ENCODE measurements around the gene SCTR.

Gene SCTR

DNA sequence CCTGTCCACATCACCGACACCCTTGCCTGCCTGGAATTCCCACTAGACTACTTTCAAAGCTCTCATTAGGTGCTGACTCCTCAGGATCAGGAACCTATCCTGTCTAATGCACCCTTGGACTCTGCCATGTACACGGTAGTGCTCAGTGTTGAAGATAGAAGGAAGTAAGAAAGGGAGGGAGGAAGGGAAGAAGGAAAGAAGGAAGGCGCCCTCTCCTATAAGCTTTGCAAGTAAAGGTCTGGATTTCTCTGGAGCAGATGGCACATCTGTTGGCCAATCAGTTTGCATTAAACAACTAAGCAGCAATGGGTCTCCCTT is 45.3 kb downstream of the SCTR start:
- H3K4me3 ChIP-seq (ENCODE audit: low read depth, low read length) = no peak overlapping the region
- no peaks in the 10 kb centered on the region for H3K27me3 ChIP-seq (ENCODE audit: control insufficient read depth, insufficient read depth, low read length)
- no peak overlapping the region for H3K27ac ChIP-seq
- no peaks in the 10 kb centered on the region for H3K36me3 ChIP-seq (ENCODE audit: control insufficient read depth, insufficient read depth, low read length)
- no peak overlapping the region for H2AFZ ChIP-seq
- no peaks in the 10 kb centered on the region for H3K9me3 ChIP-seq (ENCODE audit: control insufficient read depth, low read length)
- no peak overlapping the region for H3K9ac ChIP-seq
- peaks cover 5% of the 10 kb centered on the region for H3K4me1 ChIP-seq
- H3K79me2 ChIP-seq = peaks cover 3% of the 10 kb centered on the region
- no peak overlapping the region for H3K4me2 ChIP-seq (ENCODE audit: low read length)
- TF ChIP-seq, protein P1, sequence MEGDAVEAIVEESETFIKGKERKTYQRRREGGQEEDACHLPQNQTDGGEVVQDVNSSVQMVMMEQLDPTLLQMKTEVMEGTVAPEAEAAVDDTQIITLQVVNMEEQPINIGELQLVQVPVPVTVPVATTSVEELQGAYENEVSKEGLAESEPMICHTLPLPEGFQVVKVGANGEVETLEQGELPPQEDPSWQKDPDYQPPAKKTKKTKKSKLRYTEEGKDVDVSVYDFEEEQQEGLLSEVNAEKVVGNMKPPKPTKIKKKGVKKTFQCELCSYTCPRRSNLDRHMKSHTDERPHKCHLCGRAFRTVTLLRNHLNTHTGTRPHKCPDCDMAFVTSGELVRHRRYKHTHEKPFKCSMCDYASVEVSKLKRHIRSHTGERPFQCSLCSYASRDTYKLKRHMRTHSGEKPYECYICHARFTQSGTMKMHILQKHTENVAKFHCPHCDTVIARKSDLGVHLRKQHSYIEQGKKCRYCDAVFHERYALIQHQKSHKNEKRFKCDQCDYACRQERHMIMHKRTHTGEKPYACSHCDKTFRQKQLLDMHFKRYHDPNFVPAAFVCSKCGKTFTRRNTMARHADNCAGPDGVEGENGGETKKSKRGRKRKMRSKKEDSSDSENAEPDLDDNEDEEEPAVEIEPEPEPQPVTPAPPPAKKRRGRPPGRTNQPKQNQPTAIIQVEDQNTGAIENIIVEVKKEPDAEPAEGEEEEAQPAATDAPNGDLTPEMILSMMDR (IDR thresholded peaks at IDR 0.05) = no peak

DNA sequence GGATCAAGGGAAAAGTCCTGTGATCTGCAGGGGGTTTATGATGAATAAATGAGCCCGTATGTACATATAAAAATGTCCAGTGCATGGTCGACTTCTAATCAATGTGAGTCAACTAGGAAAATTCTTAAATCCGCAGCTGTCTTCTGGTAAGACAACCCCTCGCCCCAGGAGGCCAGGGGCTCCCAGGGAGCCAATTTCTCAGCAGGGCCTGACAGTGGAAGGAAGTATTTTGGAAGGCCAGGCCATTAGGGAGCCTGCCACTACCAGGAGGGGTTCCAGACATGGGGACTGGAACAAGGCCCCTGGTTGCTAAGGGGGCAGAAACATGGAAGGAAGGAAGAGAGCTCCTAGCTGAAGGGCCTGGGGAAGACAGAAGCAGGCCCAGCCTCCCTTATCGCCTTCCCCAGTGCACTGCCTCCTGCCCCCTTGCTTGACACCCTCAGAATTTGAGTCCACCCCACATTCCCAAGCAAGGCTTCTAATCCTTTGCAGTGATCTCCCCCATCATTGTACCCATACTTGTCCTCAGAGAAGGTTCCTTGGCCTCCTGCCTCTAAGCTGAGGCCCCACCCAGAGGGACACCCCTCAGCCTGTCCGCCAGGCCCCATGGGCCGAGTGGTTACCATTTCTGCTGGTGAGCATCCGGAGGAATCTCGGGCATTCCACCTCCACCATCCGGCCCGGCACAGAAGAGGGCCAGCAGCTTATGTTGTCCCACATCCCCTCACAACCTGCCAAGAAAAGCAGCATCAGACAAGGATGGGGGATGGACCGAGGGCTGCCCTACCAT is 45.9 kb downstream of the SCTR start:
- TF ChIP-seq, protein P1 (IDR thresholded peaks at IDR 0.05) = no peak

DNA sequence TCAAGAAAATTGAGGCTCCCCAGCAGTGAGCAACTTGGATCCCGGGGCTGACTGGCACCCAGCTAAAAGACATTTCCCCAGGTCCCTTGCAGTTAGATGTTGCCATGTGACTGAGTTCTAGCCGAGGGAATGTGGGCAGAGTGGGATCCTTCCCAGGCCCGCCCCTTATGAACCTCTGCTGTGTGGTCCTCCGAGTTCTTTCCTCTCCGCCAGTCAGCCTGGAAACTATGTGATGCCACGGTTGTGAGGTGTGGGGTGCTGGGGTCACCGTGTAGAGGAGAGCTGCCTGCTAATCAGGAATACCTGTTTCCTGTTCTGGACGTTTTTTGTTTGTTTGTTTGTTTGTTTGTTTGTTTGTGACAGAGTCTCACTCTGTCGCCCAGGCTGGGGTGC is 47.2 kb downstream of the SCTR start:
- Histone ChIP-seq H2AFZ (no peak overlapping the region), H3K4me1 (peaks cover 5% of the 10 kb centered on the region), H3K36me3 (ENCODE audit: control insufficient read depth, insufficient read depth, low read length) (no peaks in the 10 kb centered on the region), H3K9ac (no peak overlapping the region), H3K4me2 (ENCODE audit: low read length) (no peak overlapping the region), H3K79me2 (peaks cover 3% of the 10 kb centered on the region), H3K9me3 (ENCODE audit: control insufficient read depth, low read length) (no peaks in the 10 kb centered on the region), H3K4me3 (ENCODE audit: low read depth, low read length) (no peak overlapping the region), H3K27ac (no peak overlapping the region), H3K27me3 (ENCODE audit: control insufficient read depth, insufficient read depth, low read length) (no peaks in the 10 kb centered on the region)
- TF ChIP-seq, protein P1 (IDR thresholded peaks at IDR 0.05) = no peak

More for the DNA sequence above, 45.9 kb downstream of the SCTR start:
- Histone ChIP-seq H2AFZ (no peak overlapping the region), H3K4me2 (ENCODE audit: low read length) (no peak overlapping the region), H3K27ac (no peak overlapping the region), H3K4me3 (ENCODE audit: low read depth, low read length) (no peak overlapping the region), H3K9ac (no peak overlapping the region), H3K4me1 (peaks cover 5% of the 10 kb centered on the region), H3K79me2 (peaks cover 3% of the 10 kb centered on the region), H3K9me3 (ENCODE audit: control insufficient read depth, low read length) (no peaks in the 10 kb centered on the region), H3K27me3 (ENCODE audit: control insufficient read depth, insufficient read depth, low read length) (no peaks in the 10 kb centered on the region), H3K36me3 (ENCODE audit: control insufficient read depth, insufficient read depth, low read length) (no peaks in the 10 kb centered on the region)

DNA sequence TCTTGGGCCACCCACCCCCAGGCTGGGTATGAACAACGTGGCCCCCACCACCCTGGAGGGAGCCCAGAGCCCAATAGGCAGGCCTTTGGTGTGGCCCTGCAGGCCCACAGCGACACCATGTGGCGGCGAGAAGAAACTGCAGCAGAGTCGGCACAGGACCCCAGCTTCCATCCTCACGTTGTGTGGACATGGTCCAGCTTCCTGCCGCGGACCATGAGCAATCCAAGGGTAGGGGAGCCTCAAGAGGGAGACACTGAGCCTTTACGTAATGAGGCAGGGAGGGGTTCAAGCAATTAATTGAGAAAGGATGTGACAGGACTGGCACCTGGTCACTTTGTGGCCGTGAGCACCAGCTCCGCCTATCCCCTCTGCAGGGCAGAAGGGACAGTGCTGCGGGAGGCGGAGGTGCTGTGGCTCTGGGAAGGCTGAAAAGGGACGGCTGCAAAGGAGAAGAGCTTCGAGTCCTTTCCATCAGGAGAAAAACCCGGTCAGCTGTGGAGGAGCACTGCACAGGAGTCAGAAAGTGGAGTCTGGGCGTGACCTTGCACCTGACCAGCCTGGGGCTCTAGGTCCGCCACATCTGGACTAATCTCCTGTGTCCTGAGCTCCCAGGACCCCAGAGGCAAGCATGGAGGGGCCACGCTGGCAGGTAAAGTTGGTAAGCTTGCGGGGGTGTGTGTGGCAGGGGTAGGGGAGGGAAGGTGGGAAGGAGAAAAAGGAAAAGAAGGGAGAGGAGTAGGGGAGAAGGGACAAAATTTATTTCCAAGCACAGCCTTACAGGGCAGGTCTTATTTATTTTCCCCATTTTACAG is 47.8 kb downstream of the SCTR start:
- peaks cover 3% of the 10 kb centered on the region for H3K79me2 ChIP-seq
- no peak overlapping the region for H3K4me3 ChIP-seq (ENCODE audit: low read depth, low read length)
- H3K27ac ChIP-seq = no peak overlapping the region
- H2AFZ ChIP-seq = peak overlapping the region; percentile 83
- no peaks in the 10 kb centered on the region for H3K9me3 ChIP-seq (ENCODE audit: control insufficient read depth, low read length)
- TF ChIP-seq, protein P1 (IDR thresholded peaks at IDR 0.05) = peak; percentile 99
- no peaks in the 10 kb centered on the region for H3K36me3 ChIP-seq (ENCODE audit: control insufficient read depth, insufficient read depth, low read length)
- peaks cover 5% of the 10 kb centered on the region for H3K4me1 ChIP-seq
- peak overlapping the region; percentile 52 for H3K4me2 ChIP-seq (ENCODE audit: low read length)
- H3K9ac ChIP-seq = no peak overlapping the region
- no peaks in the 10 kb centered on the region for H3K27me3 ChIP-seq (ENCODE audit: control insufficient read depth, insufficient read depth, low read length)

Data from parathyroid adenoma (tissue), 2 donors.